Aorta (tissue), 5 donors: ENCODE results near the gene CCDC124. TPM values are rescaled to one million over a fixed set of nuclear protein-coding genes. Genes with fewer than 3 reads are reported as not detected.

ENCODE experiments used
- ATAC-seq: fragments of 200-7000 bp; cut with Tn5 transposase; one replicate; pipeline ENCODE4 v1.9.1; 2022; ENCODE audit warnings: moderate library complexity; ENCODE audit not compliant: low FRiP score
- DNase-seq, 2 donors: peaks; one replicate each; pipeline ENCODE4 v3.0.0-alpha.2; 2020
- H3K27ac ChIP-seq, 2 donors: one replicate each; pipeline ENCODE4 v1.5.1; 2013; ENCODE audit warnings: low read length in 2 of 2, mild to moderate bottlenecking in 2 of 2, moderate library complexity in 2 of 2, control low read depth in 1 of 2, inconsistent platforms in 1 of 2, low read depth in 1 of 2
- H3K27me3 ChIP-seq, 2 donors: one replicate each; pipeline ENCODE4 v1.6.1; 2013; ENCODE audit warnings: control low read depth in 1 of 2, low read length in 1 of 2, mild to moderate bottlenecking in 1 of 2, moderate library complexity in 1 of 2; ENCODE audit not compliant: insufficient read depth in 2 of 2, control insufficient read depth in 1 of 2
- H3K36me3 ChIP-seq, 2 donors: one replicate each; pipeline ENCODE4 v1.6.1; 2013; ENCODE audit warnings: control low read depth in 1 of 2, low read length in 1 of 2, mild to moderate bottlenecking in 1 of 2; ENCODE audit not compliant: insufficient read depth in 2 of 2, control insufficient read depth in 1 of 2
- H3K4me1 ChIP-seq, 2 donors: one replicate each; pipeline ENCODE4 v1.6.1; 2013; ENCODE audit warnings: low read length in 2 of 2, control low read depth in 1 of 2, mild to moderate bottlenecking in 1 of 2, moderate library complexity in 1 of 2; ENCODE audit not compliant: insufficient read depth in 2 of 2, control insufficient read depth in 1 of 2
- H3K4me3 ChIP-seq, 2 donors: one replicate each; pipeline ENCODE4 v1.5.1; 2013; ENCODE audit warnings: low read length in 2 of 2, control low read depth in 1 of 2, mild to moderate bottlenecking in 1 of 2
- H3K9me3 ChIP-seq: one replicate; pipeline ENCODE4 v1.6.1; 2013; ENCODE audit warnings: mild to moderate bottlenecking, low read length; ENCODE audit not compliant: control insufficient read depth
- WGBS, 2 donors: extraction: QIAGEN DNeasy Blood & Tissue Kit; methylation state at CpG; one replicate each; pipeline ENCODE4 v1.1.7; 2013; 5-methylcytosine and 5-hydroxymethylcytosine counted together
- intact Hi-C, 2 donors: fragments of 100-400 bp; cut with DNase I; formaldehyde crosslinking; loops; one replicate each; pipeline versions ENCODE4 v1.14.2 to v1.15.0; 2022
- polyA plus RNA-seq, 2 donors: library from polyadenylated mRNA; stranded (reverse); fragments of 200-250 nt; gene quantifications; one replicate each; pipeline ENCODE4 v1.2.3, GENCODE V29; 2013
- total RNA-seq, 2 donors: library from RNA; stranded (reverse); fragmentation: NEBNext Ultra II Directional; extraction: Animal tissue kit (Norgen Biotek cat#: 25700); gene quantifications; one replicate each; pipeline ENCODE4 v1.2.1, GENCODE V29; 2021
- donor health status: healthy with polysubstance abuse.
- donor health status: Bipolar disorder and iron deficiency.
- donor health status: DM: no; HTN: no; CAD: no.
- donor health status: DM: no; HTN: no; CAD: no.
- donor health status: DM: yes; HTN: yes; CAD: no.

CCDC124 gene
- total and polyA plus RNA-seq, 4 donors = 48.9 to 162 (median 90.7) TPM

GRCh38 chr19:17943274-17944221 lies 10.7 kb downstream of the CCDC124 start:
- no peak for DNase-seq
- intact Hi-C loops = no loop called here

GRCh38 chr19:17944301-17944700 lies 11.5 kb downstream of the CCDC124 start:
- DNase-seq = no peak
- Histone ChIP-seq H3K36me3 (no peaks in the 10 kb centered on the region), H3K27ac (no peak overlapping the region), H3K4me1 (no peaks in the 10 kb centered on the region), H3K27me3 (no peaks in the 10 kb centered on the region), H3K4me3 (no peak overlapping the region), H3K9me3 (no peaks in the 10 kb centered on the region)
- WGBS, 2 donors = 74 to 77% methylated on average over 4 of the region's 4 CpGs
- intact Hi-C loops = no loop called here
- ATAC-seq = no peak

More at GRCh38 chr19:17943274-17944221, 10.7 kb downstream of the CCDC124 start:
- WGBS, 2 donors = 78 to 81% methylated on average over 53 to 57 of the region's 57 CpGs
- Histone ChIP-seq H3K27me3 (no peaks in the 10 kb centered on the region), H3K27ac (no peak overlapping the region), H3K9me3 (no peaks in the 10 kb centered on the region), H3K4me1 (no peaks in the 10 kb centered on the region), H3K36me3 (no peaks in the 10 kb centered on the region), H3K4me3 (no peak overlapping the region)
- no peak for ATAC-seq

GRCh38 chr19:17946965-17947784 lies 14.4 kb downstream of the CCDC124 start:
- Histone ChIP-seq H3K27me3 (no peaks in the 10 kb centered on the region), H3K36me3 (no peaks in the 10 kb centered on the region), H3K27ac (no peak overlapping the region), H3K9me3 (no peaks in the 10 kb centered on the region), H3K4me1 (no peaks in the 10 kb centered on the region), H3K4me3 (peak overlapping the region in 1 of 2 donors; percentile 5)
- intact Hi-C loops = loop anchor here in 1 of 2 donors (2.0 to 5.0 kb wide), 2 partner anchors 50 to 110 kb away; no protein-coding TSS in a partner anchor
- WGBS, 2 donors = 18% methylated on average over 28 to 29 of the region's 29 CpGs
- ATAC-seq (peak; percentile 48), DNase-seq (peak in 1 of 2 donors; percentile 66)

GRCh38 chr19:17947815-17948513 lies 15.1 kb downstream of the CCDC124 start:
- intact Hi-C loops = loop anchor here in 1 of 2 donors (2.0 to 5.0 kb wide), 2 partner anchors 49 to 109 kb away; no protein-coding TSS in a partner anchor

GRCh38 chr19:17948514-17948900 lies 15.7 kb downstream of the CCDC124 start:
- ATAC-seq (no peak), DNase-seq (no peak)
- Histone ChIP-seq H3K9me3 (no peaks in the 10 kb centered on the region), H3K36me3 (no peaks in the 10 kb centered on the region), H3K27ac (no peak overlapping the region), H3K4me1 (no peaks in the 10 kb centered on the region), H3K4me3 (peak overlapping the region in 1 of 2 donors; percentile 65), H3K27me3 (no peaks in the 10 kb centered on the region)
- intact Hi-C loops = loop anchor here in 1 of 2 donors (5.0 kb wide), 1 partner anchor 109 kb away; no protein-coding TSS in a partner anchor
- WGBS, 2 donors = 1 to 3% methylated on average over 16 of the region's 16 CpGs

More at GRCh38 chr19:17947815-17948513, 15.1 kb downstream of the CCDC124 start:
- no peaks in the 10 kb centered on the region for H3K27me3 ChIP-seq
- no peaks in the 10 kb centered on the region for H3K4me1 ChIP-seq
- DNase-seq (peak; percentile 94 to 96), ATAC-seq (peak; percentile 92)
- no peak overlapping the region for H3K27ac ChIP-seq
- H3K9me3 ChIP-seq = no peaks in the 10 kb centered on the region
- WGBS, 2 donors = 1% methylated on average over 54 to 92 of the region's 92 CpGs
- H3K36me3 ChIP-seq = no peaks in the 10 kb centered on the region
- peak overlapping the region; percentile 65 to 86 for H3K4me3 ChIP-seq

GRCh38 chr19:17948931-17949930 lies 16.4 kb downstream of the CCDC124 start:
- no peaks in the 10 kb centered on the region for H3K27me3 ChIP-seq
- ATAC-seq = no peak
- DNase-seq = no peak
- intact Hi-C loops = loop anchor here in 1 of 2 donors (5.0 kb wide), 1 partner anchor 108 kb away; no protein-coding TSS in a partner anchor
- no peaks in the 10 kb centered on the region for H3K36me3 ChIP-seq
- no peaks in the 10 kb centered on the region for H3K4me1 ChIP-seq
- H3K4me3 ChIP-seq = no peak overlapping the region
- H3K9me3 ChIP-seq = no peaks in the 10 kb centered on the region
- WGBS, 2 donors = 8 to 10% methylated on average over 47 to 49 of the region's 49 CpGs
- no peak overlapping the region for H3K27ac ChIP-seq

- ATAC-seq (no peak), DNase-seq (no peak)
- Histone ChIP-seq H3K4me3 (no peak overlapping the region), H3K4me1 (no peaks in the 10 kb centered on the region), H3K36me3 (no peaks in the 10 kb centered on the region), H3K27me3 (no peaks in the 10 kb centered on the region), H3K27ac (no peak overlapping the region), H3K9me3 (no peaks in the 10 kb centered on the region)
- intact Hi-C loops = loop anchor here in 1 of 2 donors (5.0 kb wide), 1 partner anchor 107 kb away; no protein-coding TSS in a partner anchor
- 4 to 8% methylated on average over 11 of the region's 11 CpGs for WGBS, 2 donors
Observed at GRCh38 chr19:17949956-17950309, 17.1 kb downstream of the CCDC124 start.
